Activated CD8-positive, alpha-beta T cell treated with anti-CD3 and anti-CD28 coated beads for 36 hours (primary cell): ENCODE data around the gene CNIH3. TPM values are rescaled to one million over a fixed set of nuclear protein-coding genes. Genes with fewer than 3 reads are reported as not detected.

ENCODE experiments used
- ATAC-seq: fragments of 200-7000 bp; cut with Tn5 transposase; one replicate; pipeline ENCODE4 v1.10.0; 2021; ENCODE audit warnings: mild to moderate bottlenecking, moderate library complexity
- CTCF ChIA-PET: fragments of 350-600 bp; sonication (Branson Sonifier 250); formaldehyde crosslinking; loops from one replicate; lab custom pipeline; 2021; ENCODE audit warnings: antibody characterized with exemption; lab: Charles Lee
- POLR2A ChIA-PET: fragments of 350-600 bp; sonication (Branson Sonifier 250); formaldehyde crosslinking; loops from one replicate; lab custom pipeline; 2021; ENCODE audit warnings: antibody characterized with exemption; lab: Charles Lee
- DNase-seq: peaks from one replicate; pipeline ENCODE4 v3.0.0-alpha.2; 2020
- H3K27ac Mint-ChIP-seq: one replicate; pipeline ENCODE4 v1.8.0; 2021; ENCODE audit warnings: mild to moderate bottlenecking, mixed read lengths
- H3K27me3 Mint-ChIP-seq: one replicate; pipeline ENCODE4 v1.8.0; 2021; ENCODE audit warnings: mixed read lengths
- H3K36me3 Mint-ChIP-seq: one replicate; pipeline ENCODE4 v1.8.0; 2021; ENCODE audit warnings: low read depth, mixed read lengths
- H3K4me1 Mint-ChIP-seq: one replicate; pipeline ENCODE4 v1.8.0; 2021; ENCODE audit warnings: low read depth, mixed read lengths
- H3K4me3 Mint-ChIP-seq: one replicate; pipeline ENCODE4 v1.8.0; 2021; ENCODE audit warnings: mild to moderate bottlenecking, moderate library complexity, mixed read lengths
- H3K9me3 Mint-ChIP-seq: one replicate; pipeline ENCODE4 v1.8.0; 2021; ENCODE audit warnings: mixed read lengths
- CTCF ChIP-seq: fragments of 200-600 bp; IDR thresholded peaks from one replicate; pipeline ENCODE4 v1.8.0; 2022; ENCODE audit warnings: antibody characterized with exemption, mild to moderate bottlenecking
- intact Hi-C: fragments of 100-400 bp; cut with micrococcal nuclease; formaldehyde crosslinking; loops from one replicate; pipeline ENCODE4 v1.10.0; 2022
- total RNA-seq, 2 experiments: library from RNA; stranded (reverse); gene quantifications; one replicate each; pipeline ENCODE4 v1.2.3, GENCODE V29; 2021

Gene CNIH3
- total RNA-seq, 2 experiments from 2014 or later = 1.6 to 2.1 TPM

DNA sequence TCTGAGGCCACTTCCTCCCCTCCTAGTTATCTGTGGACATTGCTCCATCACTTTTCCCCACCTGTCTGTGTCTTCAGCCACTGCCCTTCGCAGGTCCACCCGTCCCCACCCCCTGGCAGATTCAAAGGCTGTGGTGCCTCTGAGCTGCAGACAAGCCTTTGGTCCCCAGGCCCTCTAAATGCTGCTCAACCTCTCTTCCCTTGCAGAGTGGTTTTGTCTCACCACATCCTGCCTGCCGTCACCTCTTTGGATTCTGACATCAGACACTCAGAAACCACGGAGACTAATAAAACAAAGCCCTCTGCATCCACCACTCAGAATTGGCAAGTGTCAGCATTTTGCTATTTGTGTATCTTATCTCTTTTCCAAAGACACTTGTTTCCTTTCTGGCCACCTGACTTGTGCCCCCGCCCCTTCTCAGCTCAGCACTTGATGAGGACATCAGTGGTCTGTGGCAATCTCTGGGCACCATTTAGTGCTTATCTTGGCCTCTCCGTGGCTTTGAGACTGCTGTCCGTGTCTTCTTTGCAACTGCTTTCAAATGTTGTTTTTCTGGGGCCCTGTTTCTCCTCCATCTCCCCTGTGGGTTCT is 7.7 kb downstream of the CNIH3 start:
- no peak for TF ChIP-seq CTCF
- DNase-seq = peak; percentile 94
- ChIA-PET POLR2A (interaction anchor here (1.0 kb wide), 1 partner anchor 125 kb away, joined by 3 read pairs; no protein-coding TSS in a partner anchor), CTCF (interaction anchor here (1.4 to 3.5 kb wide), 2 partner anchors 110 to 228 kb away, joined by 4 to 18 read pairs; no protein-coding TSS in a partner anchor)
- peaks cover 4% of the 10 kb centered on the region for H3K36me3 Mint-ChIP-seq
- peaks cover 32% of the 10 kb centered on the region for H3K27me3 Mint-ChIP-seq
- peaks cover 37% of the 10 kb centered on the region for H3K4me1 Mint-ChIP-seq
- peak overlapping the region; percentile 91 for H3K27ac Mint-ChIP-seq
- peak overlapping the region; percentile 48 for H3K4me3 Mint-ChIP-seq
- peak; percentile 91 for ATAC-seq
- intact Hi-C loops = loop anchor here (10.0 kb wide), 1 partner anchor 109 kb away; no protein-coding TSS in a partner anchor
- peaks cover 12% of the 10 kb centered on the region for H3K9me3 Mint-ChIP-seq

DNA sequence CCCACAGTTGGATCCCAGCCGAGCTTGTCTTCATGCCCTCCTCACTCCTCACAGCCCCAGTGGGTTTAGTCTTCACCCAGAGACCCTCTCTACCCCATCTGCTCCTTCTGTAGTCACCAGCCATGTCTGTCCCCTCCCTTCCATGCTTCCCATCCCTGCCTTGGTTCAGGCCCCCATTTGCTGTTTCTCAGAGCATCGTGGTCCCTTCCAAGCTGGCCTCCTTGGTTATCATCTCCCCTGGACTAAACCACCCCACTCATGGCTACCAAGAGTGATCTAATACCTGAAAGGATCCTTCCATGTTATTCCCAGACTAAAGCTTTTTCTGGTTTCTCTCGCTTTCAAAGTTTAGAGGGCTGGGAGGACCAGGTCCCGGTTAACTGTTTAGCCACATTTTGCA is 8.3 kb downstream of the CNIH3 start:
- ChIA-PET POLR2A (no interaction called here), CTCF (interaction anchor here (1.2 to 3.5 kb wide), 3 partner anchors 17 to 227 kb away, joined by 3 to 18 read pairs (median 4); no protein-coding TSS in a partner anchor)
- H3K4me1 Mint-ChIP-seq = peaks cover 31% of the 10 kb centered on the region
- peaks cover 26% of the 10 kb centered on the region for H3K27me3 Mint-ChIP-seq
- peaks cover 12% of the 10 kb centered on the region for H3K9me3 Mint-ChIP-seq
- DNase-seq = no peak
- TF ChIP-seq CTCF = no peak
- intact Hi-C loops = loop anchor here (10.0 kb wide), 1 partner anchor 110 kb away; no protein-coding TSS in a partner anchor
- ATAC-seq = no peak
- peaks cover 4% of the 10 kb centered on the region for H3K36me3 Mint-ChIP-seq
- peak overlapping the region; percentile 48 for H3K4me3 Mint-ChIP-seq
- H3K27ac Mint-ChIP-seq = peak overlapping the region; percentile 91

DNA sequence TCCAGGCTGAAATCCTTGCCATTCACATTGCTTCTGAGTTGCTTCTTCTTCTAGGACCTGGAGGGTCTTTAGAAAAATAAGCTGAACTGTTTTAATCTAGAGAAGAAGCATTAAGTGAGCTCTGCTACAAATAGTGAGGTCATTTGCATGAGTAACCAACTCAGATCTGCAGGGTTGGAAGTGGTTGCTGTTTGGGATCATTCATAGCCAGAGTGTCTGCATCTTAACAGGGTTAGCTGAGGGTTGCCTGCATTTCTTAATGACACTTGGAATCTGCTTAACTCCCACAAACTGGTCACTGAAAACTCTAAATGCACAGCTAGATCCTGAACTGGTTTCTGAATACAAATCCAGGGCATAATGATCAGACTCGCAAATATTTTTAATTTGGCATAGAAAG is 9.9 kb downstream of the CNIH3 start:
- ChIA-PET POLR2A (no interaction called here), CTCF (interaction anchor here (3.5 kb wide), 1 partner anchor 112 kb away, joined by 18 read pairs; no protein-coding TSS in a partner anchor)
- H3K9me3 Mint-ChIP-seq = peaks cover 12% of the 10 kb centered on the region
- ATAC-seq (no peak), DNase-seq (no peak)
- no peak overlapping the region for H3K27ac Mint-ChIP-seq
- peaks cover 4% of the 10 kb centered on the region for H3K36me3 Mint-ChIP-seq
- no peak for TF ChIP-seq CTCF
- intact Hi-C loops = loop anchor here (10.0 kb wide), 1 partner anchor 111 kb away; no protein-coding TSS in a partner anchor
- no peak overlapping the region for H3K4me3 Mint-ChIP-seq
- H3K27me3 Mint-ChIP-seq = peaks cover 16% of the 10 kb centered on the region
- H3K4me1 Mint-ChIP-seq = peaks cover 30% of the 10 kb centered on the region

DNA sequence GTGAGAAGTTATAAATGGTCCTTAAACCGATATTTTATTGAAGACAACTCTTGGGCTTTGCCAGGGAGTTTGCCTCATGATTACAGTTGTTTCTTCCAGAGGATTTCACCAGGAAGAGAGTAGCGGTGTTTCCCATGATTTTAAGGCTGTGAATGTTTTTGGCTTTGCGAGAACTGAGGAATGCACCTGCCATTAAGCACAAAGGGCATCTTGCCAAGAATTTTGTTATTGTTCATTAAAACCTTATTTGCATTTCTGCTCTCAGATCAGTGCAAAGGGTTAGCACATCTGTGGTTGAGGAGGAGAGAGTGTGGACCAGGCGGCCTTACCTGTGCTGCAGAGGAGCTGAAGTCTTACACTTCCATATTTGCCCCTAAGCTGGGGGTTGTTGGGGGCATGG is 13.8 kb downstream of the CNIH3 start:
- intact Hi-C loops = loop anchor here (10.0 kb wide), 1 partner anchor 115 kb away; no protein-coding TSS in a partner anchor
- H3K9me3 Mint-ChIP-seq = no peaks in the 10 kb centered on the region
- DNase-seq (no peak), ATAC-seq (no peak)
- no peak for TF ChIP-seq CTCF
- H3K27me3 Mint-ChIP-seq = peaks cover 5% of the 10 kb centered on the region
- H3K4me3 Mint-ChIP-seq = no peak overlapping the region
- H3K36me3 Mint-ChIP-seq = no peaks in the 10 kb centered on the region
- H3K27ac Mint-ChIP-seq = no peak overlapping the region
- POLR2A ChIA-PET = no interaction called here
- H3K4me1 Mint-ChIP-seq = peaks cover 5% of the 10 kb centered on the region
- CTCF ChIA-PET = no interaction called here

DNA sequence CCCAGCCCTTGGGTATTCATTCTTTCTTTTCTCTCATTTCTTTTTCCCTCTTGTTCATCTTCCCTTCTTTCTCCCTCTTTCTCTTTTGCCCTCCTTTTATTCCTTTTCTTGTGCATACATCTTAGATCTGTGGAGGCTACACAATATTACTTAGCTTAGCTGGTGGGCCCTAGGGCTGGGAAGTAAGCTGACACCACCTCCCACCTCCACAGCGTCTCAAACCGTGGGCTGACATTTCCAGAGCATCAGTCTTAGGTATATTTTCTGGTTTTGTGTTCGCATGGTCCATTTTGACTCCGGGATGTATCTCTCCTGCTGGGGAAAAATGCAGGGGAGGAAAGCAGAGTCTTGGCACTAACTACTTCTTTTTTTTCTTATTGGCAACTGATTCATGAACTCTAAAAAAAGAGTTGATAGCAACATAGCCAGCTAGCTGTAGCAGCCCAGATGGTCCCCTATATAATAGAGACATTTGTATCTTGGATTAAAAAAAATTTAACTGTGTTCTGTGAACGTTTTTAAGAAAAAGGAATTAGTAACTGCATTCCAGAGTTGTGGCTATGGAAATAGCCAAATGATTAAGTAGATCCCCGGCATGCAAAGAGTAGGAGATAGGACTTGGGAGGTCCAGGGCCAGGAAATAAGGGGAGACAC is 15.5 kb downstream of the CNIH3 start:
- no peaks in the 10 kb centered on the region for H3K36me3 Mint-ChIP-seq

More for the DNA sequence above, 15.5 kb downstream of the CNIH3 start:
- Mint-ChIP-seq H3K4me1 (no peaks in the 10 kb centered on the region), H3K27ac (no peak overlapping the region), H3K9me3 (no peaks in the 10 kb centered on the region), H3K27me3 (peaks cover 4% of the 10 kb centered on the region), H3K4me3 (no peak overlapping the region)
- TF ChIP-seq CTCF = no peak
- ChIA-PET CTCF (no interaction called here), POLR2A (no interaction called here)
- intact Hi-C loops = no loop called here
- ATAC-seq (no peak), DNase-seq (no peak)
